Gastroesophageal sphincter (tissue), 4 donors: Measurements from ENCODE around the gene CD93. TPM values are rescaled to one million over a fixed set of nuclear protein-coding genes. Genes with fewer than 3 reads are reported as not detected.

ENCODE experiments used
- ATAC-seq: fragments of 150-250 bp; one replicate; pipeline ENCODE4 v1.9.1; 2016; ENCODE audit warnings: mild to moderate bottlenecking, moderate library complexity
- H3K27ac ChIP-seq, 4 donors: fragments of 200-600 bp; sonication (generic) in 3 of 4; 1 replicate in 3 of 4; 2 replicates in 1 of 4; pipeline ENCODE4 v1.5.1; 2016 to 2019
- H3K27me3 ChIP-seq: fragments of 200-600 bp; sonication (generic); one replicate; pipeline ENCODE4 v1.5.1; 2019
- H3K36me3 ChIP-seq, 2 donors: fragments of 200-600 bp; sonication (generic); one replicate each; pipeline ENCODE4 v1.5.1; 2019; ENCODE audit warnings: control low read depth in 1 of 2
- H3K4me1 ChIP-seq, 3 donors: fragments of 200-600 bp; sonication (generic); 1 replicate in 2 of 3; 2 replicates in 1 of 3; pipeline ENCODE4 v1.5.1; 2016 to 2019; ENCODE audit warnings: control low read depth in 2 of 3
- H3K4me3 ChIP-seq, 2 donors: fragments of 200-600 bp; sonication (generic); one replicate each; pipeline ENCODE4 v1.5.1; 2019; ENCODE audit warnings: mild to moderate bottlenecking in 1 of 2, moderate library complexity in 1 of 2
- H3K9me3 ChIP-seq, 3 donors: fragments of 200-600 bp; sonication (generic); one replicate each; pipeline ENCODE4 v1.5.1; 2017 to 2019; ENCODE audit warnings: control low read depth in 2 of 3
- EP300 ChIP-seq: sonication (generic); formaldehyde crosslinking; IDR thresholded peaks from one replicate; pipeline ENCODE4 v1.6.1; 2017; ENCODE audit warnings: antibody characterized with exemption, mild to moderate bottlenecking
- POLR2A ChIP-seq, 2 donors: fragments of 450-650 bp; IDR thresholded peaks; one replicate each; pipeline ENCODE4 v1.6.1; 2017; ENCODE audit warnings: antibody characterized with exemption in 2 of 2, mild to moderate bottlenecking in 2 of 2, moderate library complexity in 1 of 2
- POLR2AphosphoS5 ChIP-seq: sonication (generic); formaldehyde crosslinking; IDR thresholded peaks from one replicate; pipeline ENCODE4 v1.6.1; 2017; ENCODE audit warnings: antibody characterized with exemption
- WGBS, 2 donors: methylation state at CpG; one replicate each; pipeline ENCODE4 v1.1.5; 2018; ENCODE audit warnings: low coverage in 1 of 2; 5-methylcytosine and 5-hydroxymethylcytosine counted together
- total RNA-seq, 4 donors: library from RNA; depleted of rRNA; stranded (reverse); fragments of >200 nt; gene quantifications; one replicate each; pipeline ENCODE4 v1.1.0, GENCODE V29; 2016
- TF ChIP-seq, protein P1 (sequence below), 4 experiments: fragments of 200-600 bp in 2 of 4; fragments of 450-650 bp in 2 of 4; sonication (generic) in 1 of 4; IDR thresholded peaks; one replicate each; pipeline ENCODE4 v1.5.1; 2017 to 2019; ENCODE audit warnings: antibody characterized with exemption in 4 of 4, mild to moderate bottlenecking in 2 of 4, moderate library complexity in 2 of 4

CD93 gene
- total RNA-seq, 4 donors from 2014 or later: 20.4 to 75.4 (median 47.2) TPM

DNA sequence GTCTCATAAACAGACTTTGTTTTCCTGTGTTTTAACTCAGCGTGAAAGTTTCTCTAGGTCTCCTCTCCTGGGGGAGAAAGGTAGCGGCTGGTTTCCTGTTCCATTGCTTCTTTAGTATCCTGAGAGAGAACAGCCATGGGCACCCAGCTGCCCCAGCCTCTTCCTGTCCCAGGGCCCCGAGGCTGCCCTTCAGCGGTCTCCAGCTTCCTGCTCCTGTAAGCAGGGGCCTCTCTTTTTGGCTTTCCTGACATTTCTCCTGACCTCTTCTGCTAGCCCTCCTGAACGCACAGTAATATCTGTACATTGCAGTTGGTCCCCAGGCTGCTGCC lies 53.4 kb downstream of the CD93 start:
- H3K4me3 ChIP-seq: no peak overlapping the region
- H3K4me1 ChIP-seq: peaks cover 0 to 10% (median 0%) of the 10 kb centered on the region in 3 donors
- no peak overlapping the region for H3K27ac ChIP-seq
- H3K9me3 ChIP-seq: no peaks in the 10 kb centered on the region
- 69% methylated on average over 2 to 4 of the region's 5 CpGs for WGBS, 2 donors
- H3K36me3 ChIP-seq: no peaks in the 10 kb centered on the region
- no peak for ATAC-seq
- H3K27me3 ChIP-seq: peaks cover 40% of the 10 kb centered on the region
- TF ChIP-seq POLR2A (IDR thresholded peaks at IDR 0.05): no peak
- TF ChIP-seq EP300: no peak
- TF ChIP-seq, protein P1, sequence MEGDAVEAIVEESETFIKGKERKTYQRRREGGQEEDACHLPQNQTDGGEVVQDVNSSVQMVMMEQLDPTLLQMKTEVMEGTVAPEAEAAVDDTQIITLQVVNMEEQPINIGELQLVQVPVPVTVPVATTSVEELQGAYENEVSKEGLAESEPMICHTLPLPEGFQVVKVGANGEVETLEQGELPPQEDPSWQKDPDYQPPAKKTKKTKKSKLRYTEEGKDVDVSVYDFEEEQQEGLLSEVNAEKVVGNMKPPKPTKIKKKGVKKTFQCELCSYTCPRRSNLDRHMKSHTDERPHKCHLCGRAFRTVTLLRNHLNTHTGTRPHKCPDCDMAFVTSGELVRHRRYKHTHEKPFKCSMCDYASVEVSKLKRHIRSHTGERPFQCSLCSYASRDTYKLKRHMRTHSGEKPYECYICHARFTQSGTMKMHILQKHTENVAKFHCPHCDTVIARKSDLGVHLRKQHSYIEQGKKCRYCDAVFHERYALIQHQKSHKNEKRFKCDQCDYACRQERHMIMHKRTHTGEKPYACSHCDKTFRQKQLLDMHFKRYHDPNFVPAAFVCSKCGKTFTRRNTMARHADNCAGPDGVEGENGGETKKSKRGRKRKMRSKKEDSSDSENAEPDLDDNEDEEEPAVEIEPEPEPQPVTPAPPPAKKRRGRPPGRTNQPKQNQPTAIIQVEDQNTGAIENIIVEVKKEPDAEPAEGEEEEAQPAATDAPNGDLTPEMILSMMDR (IDR thresholded peaks at IDR 0.05): no peak
- no peak for TF ChIP-seq POLR2AphosphoS5

DNA sequence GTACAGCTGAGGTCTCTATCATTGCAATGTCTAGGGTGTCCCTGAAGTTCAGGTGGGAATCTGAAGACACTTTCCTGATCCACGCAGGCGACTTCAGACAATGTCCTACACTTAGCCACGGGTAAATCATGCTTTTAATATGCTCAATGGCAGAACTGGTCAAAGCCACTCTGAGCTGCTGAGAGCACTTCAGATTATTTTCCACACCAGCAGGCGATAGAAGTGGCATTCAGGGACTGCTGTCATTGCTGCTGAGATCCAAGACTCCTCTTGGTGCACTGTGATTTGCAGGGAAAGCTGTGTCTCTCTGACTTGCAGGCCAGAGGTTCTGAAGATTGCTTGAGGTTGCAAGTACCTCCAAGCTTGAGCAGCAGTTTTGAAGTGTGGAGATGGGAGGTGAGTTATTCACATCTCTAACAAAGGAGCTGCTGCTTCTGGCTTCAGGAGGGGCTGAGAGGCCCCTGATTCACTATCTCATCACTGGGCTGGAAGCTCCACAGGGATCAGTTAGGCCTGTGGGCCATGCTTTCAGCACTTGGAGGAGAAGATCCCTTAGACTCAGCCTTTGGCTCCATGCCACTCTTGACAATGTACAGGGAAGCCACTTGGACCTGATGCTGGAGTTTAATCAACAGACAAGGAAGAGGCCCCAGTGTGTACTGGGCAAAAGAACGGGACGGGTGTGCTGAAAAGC lies 53.9 kb downstream of the CD93 start:
- H3K27me3 ChIP-seq: peaks cover 38% of the 10 kb centered on the region
- TF ChIP-seq EP300: no peak
- TF ChIP-seq POLR2A (IDR thresholded peaks at IDR 0.05): no peak
- TF ChIP-seq, protein P1 (IDR thresholded peaks at IDR 0.05): no peak
- no peak for TF ChIP-seq POLR2AphosphoS5
- no peaks in the 10 kb centered on the region for H3K36me3 ChIP-seq
- no peak overlapping the region for H3K27ac ChIP-seq
- no peaks in the 10 kb centered on the region for H3K9me3 ChIP-seq
- H3K4me3 ChIP-seq: no peak overlapping the region
- 86 to 92% methylated on average over 5 to 6 of the region's 6 CpGs for WGBS, 2 donors
- ATAC-seq: no peak
- H3K4me1 ChIP-seq: peaks cover 0 to 10% (median 0%) of the 10 kb centered on the region in 3 donors

DNA sequence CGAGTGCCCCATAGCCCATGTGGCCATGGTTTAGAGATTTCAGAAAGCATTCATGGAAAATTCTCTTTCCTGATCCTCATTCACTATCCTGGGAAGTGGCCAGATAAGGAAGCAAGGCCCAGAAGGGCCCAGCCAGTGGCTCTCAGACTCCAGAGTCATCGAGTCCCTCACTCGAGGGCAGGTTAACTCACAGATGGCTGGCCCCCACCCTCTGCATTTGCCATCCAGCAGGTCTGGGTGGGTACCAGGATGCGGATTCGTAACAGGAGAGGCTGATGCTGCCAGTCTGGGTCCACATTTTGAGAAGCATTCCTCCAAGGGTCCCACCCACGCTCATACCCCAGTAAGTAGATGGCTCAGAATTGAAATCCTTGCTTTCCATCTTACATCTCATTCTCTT lies 54.8 kb downstream of the CD93 start:
- no peak overlapping the region for H3K27ac ChIP-seq
- no peak overlapping the region for H3K4me3 ChIP-seq
- H3K36me3 ChIP-seq: no peaks in the 10 kb centered on the region
- H3K4me1 ChIP-seq: peaks cover 0 to 10% (median 0%) of the 10 kb centered on the region in 3 donors
- H3K9me3 ChIP-seq: no peaks in the 10 kb centered on the region
- ATAC-seq: no peak
- peaks cover 29% of the 10 kb centered on the region for H3K27me3 ChIP-seq
- 76 to 94% methylated on average over 1 to 2 of the region's 6 CpGs for WGBS, 2 donors
- TF ChIP-seq POLR2A (IDR thresholded peaks at IDR 0.05) (no peak), EP300 (no peak), POLR2AphosphoS5 (no peak)
- TF ChIP-seq, protein P1 (IDR thresholded peaks at IDR 0.05): no peak

Other genes starting within 250 kb of the CD93 start
- gene SSTR4, start 51.0 kb downstream of the CD93 start, total RNA-seq: under 1 TPM in 1 of 4 donors, not detected in 3; 0.58 TPM
- 10 to 100 TPM; 12.0 to 77.4 (median 39.5) TPM for gene THBD, start 36.7 kb downstream of the CD93 start, total RNA-seq